MCF 10A (cell line): ENCODE results near the gene HMCES. TPM values are rescaled to one million over a fixed set of nuclear protein-coding genes. Genes with fewer than 3 reads are reported as not detected.

ENCODE experiments used
- BruUV-seq: library from RNA; stranded (reverse); fragments of 400-500 nt; replicated peaks from 2 replicates; lab custom pipeline; 2021; lab: Mats Ljungman, UMichigan
- CTCF ChIA-PET: fragments of 300-600 bp; sonication (Branson Sonifier 250); formaldehyde crosslinking; extraction: SDS; loops from one replicate; lab custom pipeline; 2021; ENCODE audit warnings: antibody characterized with exemption, inconsistent platforms; lab: Yijun Ruan, JAX
- POLR2A ChIA-PET: fragments of 300-600, 350-650 bp; sonication (Branson Sonifier 250); formaldehyde crosslinking; extraction: SDS; loops from one replicate; lab custom pipeline; 2020; ENCODE audit warnings: antibody characterized with exemption, inconsistent platforms; lab: Yijun Ruan, JAX
- DNase-seq: peaks from one replicate; pipeline ENCODE4 v3.0.0-alpha.2; 2018; ENCODE audit not compliant: unreplicated experiment
- H3K27ac Mint-ChIP-seq: one replicate; pipeline ENCODE4 v1.8.0; 2022; ENCODE audit warnings: mild to moderate bottlenecking, low read depth, mixed read lengths; ENCODE audit not compliant: unreplicated experiment
- H3K27me3 Mint-ChIP-seq: one replicate; pipeline ENCODE4 v1.8.0; 2022; ENCODE audit warnings: mixed read lengths; ENCODE audit not compliant: insufficient read depth, unreplicated experiment
- H3K36me3 Mint-ChIP-seq: one replicate; pipeline ENCODE4 v1.8.0; 2022; ENCODE audit warnings: mild to moderate bottlenecking, moderate library complexity, mixed read lengths; ENCODE audit not compliant: insufficient read depth, unreplicated experiment
- H3K4me1 Mint-ChIP-seq: one replicate; pipeline ENCODE4 v1.8.0; 2022; ENCODE audit warnings: mixed read lengths; ENCODE audit not compliant: insufficient read depth, unreplicated experiment
- H3K4me3 Mint-ChIP-seq: one replicate; pipeline ENCODE4 v1.8.0; 2022; ENCODE audit warnings: mild to moderate bottlenecking, moderate library complexity, mixed read lengths; ENCODE audit not compliant: unreplicated experiment
- H3K9me3 Mint-ChIP-seq: one replicate; pipeline ENCODE4 v1.8.0; 2022; ENCODE audit warnings: mixed read lengths; ENCODE audit not compliant: unreplicated experiment
- intact Hi-C: fragments of 100-400 bp; cut with micrococcal nuclease; formaldehyde crosslinking; loops from 2 replicates; pipeline ENCODE4 v1.14.1; 2022
- total RNA-seq: library from RNA; stranded (reverse); gene quantifications from 2 replicates; pipeline ENCODE4 v1.2.3, GENCODE V29; 2022
- TF ChIP-seq, protein P1 (sequence below): fragments of 200-600 bp; IDR thresholded peaks from one replicate; pipeline ENCODE4 v1.8.0; 2022; ENCODE audit warnings: antibody characterized with exemption, mild to moderate bottlenecking; ENCODE audit not compliant: unreplicated experiment

Gene HMCES
- total RNA-seq, 1 experiment from 2014 or later, result 42.8 TPM

DNA sequence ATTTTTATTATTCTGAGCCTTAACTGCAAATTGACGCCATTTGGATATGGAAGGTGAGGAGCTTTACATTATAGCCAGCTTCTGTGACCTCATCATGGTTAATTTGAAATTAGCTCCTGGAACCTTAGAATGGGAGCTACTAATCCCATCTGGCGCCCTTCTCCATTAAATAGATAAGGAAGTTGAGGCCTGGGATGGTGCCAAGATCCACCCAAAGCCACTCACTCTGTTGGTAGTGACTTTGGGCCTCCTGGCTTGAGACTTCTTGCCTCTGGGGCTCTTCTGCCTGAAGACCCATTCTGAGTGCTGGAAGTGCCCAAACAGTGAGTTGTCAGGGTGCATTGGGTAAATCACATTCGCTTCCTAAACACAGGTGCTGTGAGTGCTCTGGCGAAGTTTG, 12.0 kb upstream of the HMCES start:
- DNase-seq, result no peak
- no peak overlapping the region for H3K27ac Mint-ChIP-seq
- intact Hi-C loops, result no loop called here
- ChIA-PET POLR2A (interaction anchor here (1.0 to 2.4 kb wide), 8 partner anchors 8 to 173 kb away, joined by 3 to 12 read pairs (median 5); partner anchors contain the start of genes COPG1, HMCES, IFT122 and MBD4), CTCF (interaction anchor here (1.3 to 1.5 kb wide), 3 partner anchors 12 to 296 kb away, joined by 3 to 6 read pairs (median 4); partner anchors contain the start of gene HMCES)
- H3K4me3 Mint-ChIP-seq, result no peak overlapping the region
- BruUV-seq, result no TSS peak
- no peaks in the 10 kb centered on the region for H3K9me3 Mint-ChIP-seq
- peaks cover 98% of the 10 kb centered on the region for H3K36me3 Mint-ChIP-seq
- peaks cover 5% of the 10 kb centered on the region for H3K4me1 Mint-ChIP-seq
- H3K27me3 Mint-ChIP-seq, result no peaks in the 10 kb centered on the region
- TF ChIP-seq, protein P1, sequence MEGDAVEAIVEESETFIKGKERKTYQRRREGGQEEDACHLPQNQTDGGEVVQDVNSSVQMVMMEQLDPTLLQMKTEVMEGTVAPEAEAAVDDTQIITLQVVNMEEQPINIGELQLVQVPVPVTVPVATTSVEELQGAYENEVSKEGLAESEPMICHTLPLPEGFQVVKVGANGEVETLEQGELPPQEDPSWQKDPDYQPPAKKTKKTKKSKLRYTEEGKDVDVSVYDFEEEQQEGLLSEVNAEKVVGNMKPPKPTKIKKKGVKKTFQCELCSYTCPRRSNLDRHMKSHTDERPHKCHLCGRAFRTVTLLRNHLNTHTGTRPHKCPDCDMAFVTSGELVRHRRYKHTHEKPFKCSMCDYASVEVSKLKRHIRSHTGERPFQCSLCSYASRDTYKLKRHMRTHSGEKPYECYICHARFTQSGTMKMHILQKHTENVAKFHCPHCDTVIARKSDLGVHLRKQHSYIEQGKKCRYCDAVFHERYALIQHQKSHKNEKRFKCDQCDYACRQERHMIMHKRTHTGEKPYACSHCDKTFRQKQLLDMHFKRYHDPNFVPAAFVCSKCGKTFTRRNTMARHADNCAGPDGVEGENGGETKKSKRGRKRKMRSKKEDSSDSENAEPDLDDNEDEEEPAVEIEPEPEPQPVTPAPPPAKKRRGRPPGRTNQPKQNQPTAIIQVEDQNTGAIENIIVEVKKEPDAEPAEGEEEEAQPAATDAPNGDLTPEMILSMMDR, result no peak

DNA sequence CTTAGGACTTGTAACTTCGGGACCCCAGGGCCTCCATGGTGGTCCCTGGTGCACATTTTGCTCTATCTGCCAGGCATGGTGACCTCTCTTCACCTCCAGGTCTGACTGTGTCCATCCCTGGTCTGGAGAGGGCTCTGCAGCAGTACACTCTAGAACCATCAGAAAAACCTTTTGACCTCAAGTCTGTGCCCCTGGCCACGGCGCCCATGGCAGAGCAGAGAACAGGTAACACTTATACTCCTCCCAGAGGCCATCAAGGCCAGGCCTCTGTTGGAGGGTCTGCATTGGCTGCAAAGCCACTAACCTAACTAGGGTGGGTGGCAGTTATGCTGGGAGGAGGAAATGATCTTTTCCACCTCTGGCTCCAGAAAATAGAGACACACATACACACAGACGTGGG, 10.3 kb upstream of the HMCES start:
- Mint-ChIP-seq H3K27ac (peak overlapping the region; percentile 75), H3K9me3 (no peaks in the 10 kb centered on the region), H3K4me3 (no peak overlapping the region), H3K27me3 (no peaks in the 10 kb centered on the region), H3K36me3 (peaks cover 96% of the 10 kb centered on the region), H3K4me1 (peaks cover 5% of the 10 kb centered on the region)
- CTCF ChIA-PET, result no interaction called here
- TF ChIP-seq, protein P1, result no peak
- intact Hi-C loops, result no loop called here
- no TSS peak for BruUV-seq
- POLR2A ChIA-PET, result no interaction called here
- no peak for DNase-seq

DNA sequence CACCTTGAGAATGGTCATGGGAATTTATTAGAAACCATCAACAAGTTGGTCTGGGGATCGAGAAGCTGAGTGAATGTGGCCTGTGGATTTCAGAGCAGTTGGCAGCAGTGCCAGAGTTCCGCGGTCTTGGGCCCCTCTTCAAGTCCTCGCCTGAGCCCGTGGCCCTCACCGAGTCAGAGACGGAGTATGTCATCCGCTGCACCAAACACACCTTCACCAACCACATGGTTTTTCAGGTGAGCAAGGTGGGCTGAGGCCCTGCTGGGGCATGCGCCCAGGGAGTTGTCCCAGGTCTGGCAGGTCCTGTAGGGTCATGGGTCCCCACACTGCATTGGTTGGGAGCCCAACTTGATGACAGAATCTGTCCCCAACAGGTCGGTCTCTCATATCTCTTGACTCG, 7.0 kb upstream of the HMCES start:
- no peaks in the 10 kb centered on the region for H3K27me3 Mint-ChIP-seq
- TF ChIP-seq, protein P1, result no peak
- intact Hi-C loops, result no loop called here
- H3K27ac Mint-ChIP-seq, result no peak overlapping the region
- H3K4me3 Mint-ChIP-seq, result no peak overlapping the region
- no peak for DNase-seq
- POLR2A ChIA-PET, result interaction anchor here (0.6 kb wide), 1 partner anchor 49 kb away, joined by 4 read pairs; no protein-coding TSS in a partner anchor
- H3K4me1 Mint-ChIP-seq, result no peaks in the 10 kb centered on the region
- BruUV-seq, result no TSS peak
- no peaks in the 10 kb centered on the region for H3K9me3 Mint-ChIP-seq
- CTCF ChIA-PET, result interaction anchor here (1.2 to 1.5 kb wide), 2 partner anchors 26 to 31 kb away, joined by 3 to 5 read pairs; no protein-coding TSS in a partner anchor
- H3K36me3 Mint-ChIP-seq, result peaks cover 90% of the 10 kb centered on the region

DNA sequence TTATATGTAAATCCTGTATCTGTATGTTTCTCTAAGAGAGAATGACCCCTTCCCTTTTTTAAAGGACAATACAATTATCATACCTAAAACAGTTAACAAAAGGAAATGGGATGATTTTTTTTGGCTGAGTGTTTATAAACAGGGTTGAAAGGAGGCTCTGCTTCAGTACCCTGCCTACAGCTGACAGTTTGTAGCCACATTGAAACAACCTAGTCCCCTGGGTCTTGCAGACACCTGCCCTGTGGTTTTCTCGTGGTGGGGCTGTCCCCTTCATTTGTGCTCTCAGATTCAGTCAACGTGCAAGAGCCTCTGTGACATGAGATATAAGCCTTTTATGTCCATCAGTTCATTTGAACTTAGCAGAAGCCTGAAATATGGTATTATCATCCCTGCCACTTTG, 2.3 kb upstream of the HMCES start:
- ChIA-PET POLR2A (interaction anchor here (0.6 to 5.7 kb wide), 3 partner anchors 27 to 409 kb away, joined by 3 to 56 read pairs (median 23); partner anchors contain the start of gene COPG1), CTCF (no interaction called here)
- DNase-seq, result no peak
- TF ChIP-seq, protein P1, result no peak
- no TSS peak for BruUV-seq
- Mint-ChIP-seq H3K4me3 (no peak overlapping the region), H3K9me3 (no peaks in the 10 kb centered on the region), H3K4me1 (no peaks in the 10 kb centered on the region), H3K36me3 (peaks cover 67% of the 10 kb centered on the region), H3K27me3 (no peaks in the 10 kb centered on the region), H3K27ac (no peak overlapping the region)
- intact Hi-C loops, result no loop called here
